Neural crest cell (in vitro differentiated cells): ENCODE measurements around the gene PRDM16. TPM values are rescaled to one million over a fixed set of nuclear protein-coding genes. Genes with fewer than 3 reads are reported as not detected.

Source experiments
- DNase-seq: peaks from one replicate; pipeline ENCODE4 v3.0.0; 2021; ENCODE audit warnings: low read depth, mixed read lengths, low spot score
- H3K27ac Mint-ChIP-seq: one replicate; pipeline ENCODE4 v1.8.0; 2021; ENCODE audit warnings: mild to moderate bottlenecking, mixed read lengths; ENCODE audit not compliant: unreplicated experiment
- H3K27me3 Mint-ChIP-seq: 2 replicates; pipeline ENCODE4 v1.8.0; 2021; ENCODE audit warnings: low read depth, mild to moderate bottlenecking, mixed read lengths
- H3K36me3 Mint-ChIP-seq: 2 replicates; pipeline ENCODE4 v1.8.0; 2021; ENCODE audit warnings: low read depth, mild to moderate bottlenecking, mixed read lengths
- H3K4me1 Mint-ChIP-seq: 2 replicates; pipeline ENCODE4 v1.8.0; 2021; ENCODE audit warnings: mixed read lengths
- H3K4me3 Mint-ChIP-seq: one replicate; pipeline ENCODE4 v1.8.0; 2021; ENCODE audit warnings: mild to moderate bottlenecking, mixed read lengths
- H3K9me3 Mint-ChIP-seq: 2 replicates; pipeline ENCODE4 v1.8.0; 2021; ENCODE audit warnings: mixed read lengths
- CTCF ChIP-seq: fragments of 200-600 bp; sonication (generic); conservative IDR thresholded peaks from 2 replicates; pipeline ENCODE4 v1.5.0; 2021; ENCODE audit warnings: antibody characterized with exemption, mild to moderate bottlenecking
- total RNA-seq: library from RNA; stranded (reverse); gene quantifications from 2 replicates; pipeline ENCODE4 v1.2.1, GENCODE V29; 2021

PRDM16 gene
- total RNA-seq, 1 donor from 2014 or later = 11.7 TPM

GRCh38 chr1:3410142-3410925, 341.3 kb downstream of the PRDM16 start:
- Mint-ChIP-seq H3K36me3 (no peaks in the 10 kb centered on the region), H3K27ac (no peak overlapping the region), H3K4me1 (peaks cover 7% of the 10 kb centered on the region), H3K9me3 (no peaks in the 10 kb centered on the region), H3K4me3 (no peak overlapping the region), H3K27me3 (no peaks in the 10 kb centered on the region)
- TF ChIP-seq CTCF = peak; percentile 57
- peak; percentile 47 for DNase-seq

DNA sequence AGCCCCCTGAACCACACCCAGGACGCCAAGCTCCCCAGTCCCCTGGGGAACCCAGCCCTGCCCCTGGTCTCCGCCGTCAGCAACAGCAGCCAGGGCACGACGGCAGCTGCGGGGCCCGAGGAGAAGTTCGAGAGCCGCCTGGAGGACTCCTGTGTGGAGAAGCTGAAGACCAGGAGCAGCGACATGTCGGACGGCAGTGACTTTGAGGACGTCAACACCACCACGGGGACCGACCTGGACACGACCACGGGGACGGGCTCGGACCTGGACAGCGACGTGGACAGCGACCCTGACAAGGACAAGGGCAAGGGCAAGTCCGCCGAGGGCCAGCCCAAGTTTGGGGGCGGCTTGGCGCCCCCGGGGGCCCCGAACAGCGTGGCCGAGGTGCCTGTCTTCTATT, 342.8 kb downstream of the PRDM16 start:
- Mint-ChIP-seq H3K27me3 (no peaks in the 10 kb centered on the region), H3K4me3 (no peak overlapping the region), H3K36me3 (peaks cover 1% of the 10 kb centered on the region), H3K4me1 (peaks cover 3% of the 10 kb centered on the region), H3K9me3 (no peaks in the 10 kb centered on the region), H3K27ac (no peak overlapping the region)
- DNase-seq = no peak
- TF ChIP-seq CTCF = no peak

DNA sequence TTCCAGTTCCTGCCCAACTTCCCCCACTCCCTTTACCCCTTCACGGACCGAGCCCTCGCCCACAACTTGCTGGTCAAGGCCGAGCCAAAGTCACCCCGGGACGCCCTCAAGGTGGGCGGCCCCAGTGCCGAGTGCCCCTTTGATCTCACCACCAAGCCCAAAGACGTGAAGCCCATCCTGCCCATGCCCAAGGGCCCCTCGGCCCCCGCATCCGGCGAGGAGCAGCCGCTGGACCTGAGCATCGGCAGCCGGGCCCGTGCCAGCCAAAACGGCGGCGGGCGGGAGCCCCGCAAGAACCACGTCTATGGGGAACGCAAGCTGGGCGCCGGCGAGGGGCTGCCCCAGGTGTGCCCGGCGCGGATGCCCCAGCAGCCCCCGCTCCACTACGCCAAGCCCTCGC, 343.4 kb downstream of the PRDM16 start:
- Mint-ChIP-seq H3K4me3 (no peak overlapping the region), H3K36me3 (peaks cover 5% of the 10 kb centered on the region), H3K4me1 (peaks cover 3% of the 10 kb centered on the region)

DNA sequence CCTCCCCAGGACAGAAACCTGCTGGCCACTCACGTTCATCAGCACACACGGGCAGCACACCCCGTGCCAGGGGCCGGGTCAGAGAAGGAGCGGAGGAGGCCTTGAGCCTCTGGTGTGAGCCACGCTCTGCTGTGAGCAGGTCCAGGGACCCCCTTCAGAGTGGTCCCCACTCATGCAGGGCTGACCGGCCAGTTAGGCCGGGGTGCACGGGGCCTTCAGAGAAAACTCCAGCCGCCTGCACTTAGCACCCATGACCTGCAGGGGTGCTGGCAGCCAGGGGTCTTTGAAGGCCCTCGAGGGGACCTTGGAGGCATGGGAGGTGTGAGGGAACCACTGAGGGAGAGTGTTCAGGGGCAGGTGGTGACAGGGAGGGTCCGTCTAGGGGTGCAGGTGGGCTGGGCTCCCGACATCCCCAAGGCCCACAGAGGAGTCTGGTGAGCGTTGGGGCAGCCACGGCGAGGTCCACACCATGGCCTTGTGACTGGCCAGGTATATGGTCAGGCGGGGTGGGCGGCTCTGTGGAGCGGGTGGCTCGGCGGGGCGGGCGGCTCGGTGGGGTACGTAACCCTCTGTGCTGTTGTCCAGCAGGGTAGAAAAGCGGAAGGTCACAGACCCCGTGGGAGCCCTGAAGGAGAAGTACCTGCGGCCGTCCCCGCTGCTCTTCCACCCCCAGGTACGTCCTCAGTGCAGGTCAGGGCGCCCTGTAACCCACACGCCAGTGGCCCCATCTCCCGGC, 345.1 kb downstream of the PRDM16 start:
- H3K9me3 Mint-ChIP-seq = peaks cover 2% of the 10 kb centered on the region
- no peak for TF ChIP-seq CTCF
- no peaks in the 10 kb centered on the region for H3K27me3 Mint-ChIP-seq
- DNase-seq = no peak
- peaks cover 3% of the 10 kb centered on the region for H3K4me1 Mint-ChIP-seq
- no peak overlapping the region for H3K4me3 Mint-ChIP-seq
- H3K27ac Mint-ChIP-seq = no peak overlapping the region
- H3K36me3 Mint-ChIP-seq = peaks cover 5% of the 10 kb centered on the region

More for the DNA sequence above, 343.4 kb downstream of the PRDM16 start:
- H3K27me3 Mint-ChIP-seq = no peaks in the 10 kb centered on the region
- no peak overlapping the region for H3K27ac Mint-ChIP-seq
- peaks cover 2% of the 10 kb centered on the region for H3K9me3 Mint-ChIP-seq
- no peak for TF ChIP-seq CTCF
- DNase-seq = no peak

GRCh38 chr1:3415260-3416090, 346.5 kb downstream of the PRDM16 start:
- Mint-ChIP-seq H3K4me1 (peaks cover 3% of the 10 kb centered on the region), H3K27me3 (no peaks in the 10 kb centered on the region), H3K9me3 (peaks cover 2% of the 10 kb centered on the region), H3K4me3 (no peak overlapping the region), H3K36me3 (peaks cover 5% of the 10 kb centered on the region), H3K27ac (no peak overlapping the region)
- DNase-seq = no peak
- TF ChIP-seq CTCF = no peak
